Mesothelial cell of epicardium (in vitro differentiated cells): Measurements from ENCODE around the gene RIN3. TPM values are rescaled to one million over a fixed set of nuclear protein-coding genes. Genes with fewer than 3 reads are reported as not detected.

Source experiments
- DNase-seq, 2 experiments: peaks; one replicate each; pipeline ENCODE4 v3.0.0; 2021; ENCODE audit warnings: low spot score in 2 of 2; ENCODE audit not compliant: unreplicated experiment in 2 of 2
- H3K27ac Mint-ChIP-seq: 2 replicates; pipeline ENCODE4 v1.8.0; 2021; ENCODE audit warnings: mixed read lengths
- H3K27me3 Mint-ChIP-seq: 2 replicates; pipeline ENCODE4 v1.8.0; 2021; ENCODE audit warnings: low read depth, mixed read lengths
- H3K36me3 Mint-ChIP-seq: 2 replicates; pipeline ENCODE4 v1.8.0; 2021; ENCODE audit warnings: mixed read lengths
- H3K4me1 Mint-ChIP-seq: 2 replicates; pipeline ENCODE4 v1.8.0; 2021; ENCODE audit warnings: mixed read lengths
- H3K4me3 Mint-ChIP-seq: 2 replicates; pipeline ENCODE4 v1.8.0; 2021; ENCODE audit warnings: mild to moderate bottlenecking, moderate library complexity, mixed read lengths
- H3K9me3 Mint-ChIP-seq: 2 replicates; pipeline ENCODE4 v1.8.0; 2021; ENCODE audit warnings: mixed read lengths
- CTCF ChIP-seq: fragments of 200-600 bp; sonication (generic); IDR thresholded peaks from one replicate; pipeline ENCODE4 v1.5.0; 2021; ENCODE audit warnings: antibody characterized with exemption; ENCODE audit not compliant: unreplicated experiment
- total RNA-seq: library from RNA; stranded (reverse); gene quantifications from 3 replicates; pipeline ENCODE4 v1.2.1, GENCODE V29; 2021

RIN3 gene
- total RNA-seq, 1 donor from 2014 or later: 19.9 TPM

GRCh38 chr14:92512807-92513203 is 776 bp upstream of the RIN3 start:
- no peak for DNase-seq
- Mint-ChIP-seq H3K9me3 (no peaks in the 10 kb centered on the region), H3K4me1 (peaks cover 9% of the 10 kb centered on the region), H3K36me3 (no peaks in the 10 kb centered on the region), H3K27me3 (no peaks in the 10 kb centered on the region), H3K4me3 (peak overlapping the region; percentile 46), H3K27ac (no peak overlapping the region)
- no peak for TF ChIP-seq CTCF

- Mint-ChIP-seq H3K4me3 (peak overlapping the region; percentile 78), H3K9me3 (no peaks in the 10 kb centered on the region), H3K4me1 (peaks cover 9% of the 10 kb centered on the region), H3K27me3 (no peaks in the 10 kb centered on the region), H3K36me3 (no peaks in the 10 kb centered on the region), H3K27ac (no peak overlapping the region)
- DNase-seq: peak in 1 of 2 experiments; percentile 55
- TF ChIP-seq CTCF: no peak
These were observed 624 bp downstream of the RIN3 start for GRCh38 chr14:92513966-92514843.

- no peaks in the 10 kb centered on the region for H3K27me3 Mint-ChIP-seq
- H3K27ac Mint-ChIP-seq: no peak overlapping the region
- DNase-seq: no peak
- H3K36me3 Mint-ChIP-seq: no peaks in the 10 kb centered on the region
- peaks cover 9% of the 10 kb centered on the region for H3K4me1 Mint-ChIP-seq
- H3K4me3 Mint-ChIP-seq: peak overlapping the region; percentile 78
- no peak for TF ChIP-seq CTCF
- no peaks in the 10 kb centered on the region for H3K9me3 Mint-ChIP-seq
These were observed 1.4 kb downstream of the RIN3 start for GRCh38 chr14:92514844-92515514.

- H3K27ac Mint-ChIP-seq: no peak overlapping the region
- no peak for DNase-seq
- peaks cover 8% of the 10 kb centered on the region for H3K4me1 Mint-ChIP-seq
- no peaks in the 10 kb centered on the region for H3K27me3 Mint-ChIP-seq
- no peak for TF ChIP-seq CTCF
- peak overlapping the region; percentile 27 for H3K4me3 Mint-ChIP-seq
- no peaks in the 10 kb centered on the region for H3K36me3 Mint-ChIP-seq
- H3K9me3 Mint-ChIP-seq: peaks cover under 1% of the 10 kb centered on the region
These were observed 2.2 kb downstream of the RIN3 start for GRCh38 chr14:92515546-92516343.

GRCh38 chr14:92516344-92516965 is 2.9 kb downstream of the RIN3 start:
- H3K27ac Mint-ChIP-seq: no peak overlapping the region
- peaks cover under 1% of the 10 kb centered on the region for H3K4me1 Mint-ChIP-seq
- no peak for TF ChIP-seq CTCF
- no peaks in the 10 kb centered on the region for H3K36me3 Mint-ChIP-seq
- DNase-seq: no peak
- H3K9me3 Mint-ChIP-seq: peaks cover 4% of the 10 kb centered on the region
- H3K4me3 Mint-ChIP-seq: no peak overlapping the region
- no peaks in the 10 kb centered on the region for H3K27me3 Mint-ChIP-seq
